Pancreas (tissue), 10 donors: ENCODE results near the gene PRAC2. TPM values are rescaled to one million over a fixed set of nuclear protein-coding genes. Genes with fewer than 3 reads are reported as not detected.

Experiments
- ATAC-seq, 4 donors: fragments of 200-7000 bp; cut with Tn5 transposase; one replicate each; pipeline versions ENCODE4 v1.8.0 to v1.9.1; 2020; ENCODE audit warnings: mild to moderate bottlenecking in 4 of 4, moderate library complexity in 4 of 4
- DNase-seq, 6 donors: peaks; one replicate each; pipeline ENCODE4 v3.0.0-alpha.2; 2020
- FAIRE-seq: peaks from 2 replicates; lab custom pipeline; 2012; peaks lifted over from hg19 to GRCh38; lab: Jason Lieb, UNC
- H3K27ac ChIP-seq, 4 donors: fragments of 200-600 bp; sonication (generic); 1 replicate in 3 of 4; 2 replicates in 1 of 4; pipeline versions ENCODE4 v1.5.0 to v1.8.0; 2020
- H3K27me3 ChIP-seq, 4 donors: fragments of 200-600 bp; one replicate each; pipeline ENCODE4 v1.8.0; 2021
- H3K36me3 ChIP-seq, 3 donors: fragments of 200-600 bp; sonication (generic) in 1 of 3; one replicate each; pipeline versions ENCODE4 v1.5.0 to v1.8.0; 2020 to 2021
- H3K4me1 ChIP-seq, 3 donors: fragments of 200-600 bp; one replicate each; pipeline ENCODE4 v1.8.0; 2021
- H3K4me3 ChIP-seq, 4 donors: fragments of 200-600 bp; sonication (generic) in 2 of 4; one replicate each; pipeline versions ENCODE4 v1.5.0 to v1.8.0; 2020 to 2021
- H3K9me3 ChIP-seq, 4 donors: fragments of 200-600 bp; one replicate each; pipeline ENCODE4 v1.8.0; 2021
- WGBS, 2 donors: extraction: QIAGEN DNeasy Blood & Tissue Kit; methylation state at CpG; one replicate each; pipeline ENCODE4 v1.1.7; 2013; 5-methylcytosine and 5-hydroxymethylcytosine counted together
- intact Hi-C, 3 donors: fragments of 100-400 bp; cut with DNase I; formaldehyde crosslinking; loops; one replicate each; pipeline versions ENCODE4 v1.11.1 to v1.14.2; 2022
- polyA plus RNA-seq, 2 donors: library from polyadenylated mRNA; stranded (reverse); fragments of 200-250 nt; gene quantifications; one replicate each; pipeline ENCODE4 v1.2.3, GENCODE V29; 2013
- total RNA-seq, 6 donors: library from RNA; stranded (reverse); fragmentation: NEBNext Ultra II Directional in 4 of 6; extraction: Animal tissue kit (Norgen Biotek cat#: 25700) in 4 of 6; gene quantifications; one replicate each; pipeline versions ENCODE4 v1.2.1 to v1.2.4, GENCODE V29; 2021 to 2023
- TF ChIP-seq, protein P1 (sequence below), 4 donors: fragments of 200-600 bp; sonication (generic) in 3 of 4; IDR thresholded peaks; one replicate each; pipeline versions ENCODE4 v1.5.0 to v1.8.0; 2021; ENCODE audit warnings: antibody characterized with exemption in 4 of 4
- donor health status: healthy with polysubstance abuse.
- donor health status: DM: no; HTN: no; CAD: no; lungs with moderate emphysema.
- donor health status: DM: no; HTN: no; CAD: no.
- donor health status: control.
- donor health status: control.
- donor health status: Bipolar disorder and iron deficiency.
- donor health status: DM: yes; HTN: yes; CAD: no.
- donor health status: DM: no; HTN: no; CAD: no.
- donor health status: DM: no; HTN: no; CAD: no.
- donor health status: DM: yes; HTN: yes; CAD: no.

Gene PRAC2
- total and polyA plus RNA-seq, 8 donors = not detected

DNA sequence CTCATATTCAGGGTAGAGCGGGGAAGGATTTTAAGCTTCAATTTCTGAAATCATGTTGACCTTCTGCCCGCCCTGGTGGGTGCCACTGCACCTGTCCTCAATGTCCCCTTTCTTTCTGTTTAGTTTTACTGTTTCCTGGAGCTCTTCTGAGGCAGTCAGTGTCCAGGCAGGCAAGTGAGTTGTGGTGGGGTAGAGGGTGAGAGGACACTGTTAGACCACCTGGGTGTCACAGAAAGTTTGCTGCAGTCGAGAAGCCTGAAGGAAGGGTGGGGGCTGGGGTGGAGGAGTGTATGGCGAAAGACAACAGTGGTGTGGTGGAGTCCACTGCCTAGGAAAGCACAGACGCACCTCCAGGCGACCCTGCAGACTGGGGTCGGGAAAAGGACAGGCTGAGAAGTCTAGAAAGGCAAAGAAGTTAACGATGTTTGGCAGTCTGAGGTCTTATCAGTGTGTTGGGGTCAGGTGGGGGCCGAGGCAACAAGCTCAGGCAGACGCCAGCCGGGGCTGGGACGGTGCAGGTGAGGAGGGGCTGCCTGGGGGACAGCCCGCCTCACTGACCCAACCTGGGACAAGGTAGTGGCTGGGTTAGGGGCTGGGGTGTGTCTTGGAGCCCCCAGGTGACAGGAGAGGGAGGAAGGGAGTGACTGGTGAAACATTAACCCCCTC is 28.9 kb downstream of the PRAC2 start:
- Histone ChIP-seq H3K4me3 (no peak overlapping the region), H3K27ac (no peak overlapping the region), H3K4me1 (no peaks in the 10 kb centered on the region), H3K36me3 (no peaks in the 10 kb centered on the region), H3K9me3 (no peaks in the 10 kb centered on the region), H3K27me3 (peaks cover 23 to 83% (median 43%) of the 10 kb centered on the region in 4 donors)
- FAIRE-seq = no peak
- intact Hi-C loops = no loop called here
- WGBS, 2 donors = 8% methylated on average over 13 of the region's 13 CpGs
- TF ChIP-seq, protein P1, sequence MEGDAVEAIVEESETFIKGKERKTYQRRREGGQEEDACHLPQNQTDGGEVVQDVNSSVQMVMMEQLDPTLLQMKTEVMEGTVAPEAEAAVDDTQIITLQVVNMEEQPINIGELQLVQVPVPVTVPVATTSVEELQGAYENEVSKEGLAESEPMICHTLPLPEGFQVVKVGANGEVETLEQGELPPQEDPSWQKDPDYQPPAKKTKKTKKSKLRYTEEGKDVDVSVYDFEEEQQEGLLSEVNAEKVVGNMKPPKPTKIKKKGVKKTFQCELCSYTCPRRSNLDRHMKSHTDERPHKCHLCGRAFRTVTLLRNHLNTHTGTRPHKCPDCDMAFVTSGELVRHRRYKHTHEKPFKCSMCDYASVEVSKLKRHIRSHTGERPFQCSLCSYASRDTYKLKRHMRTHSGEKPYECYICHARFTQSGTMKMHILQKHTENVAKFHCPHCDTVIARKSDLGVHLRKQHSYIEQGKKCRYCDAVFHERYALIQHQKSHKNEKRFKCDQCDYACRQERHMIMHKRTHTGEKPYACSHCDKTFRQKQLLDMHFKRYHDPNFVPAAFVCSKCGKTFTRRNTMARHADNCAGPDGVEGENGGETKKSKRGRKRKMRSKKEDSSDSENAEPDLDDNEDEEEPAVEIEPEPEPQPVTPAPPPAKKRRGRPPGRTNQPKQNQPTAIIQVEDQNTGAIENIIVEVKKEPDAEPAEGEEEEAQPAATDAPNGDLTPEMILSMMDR (IDR thresholded peaks at IDR 0.05) = no peak
- no peak for DNase-seq
- ATAC-seq = no peak

DNA sequence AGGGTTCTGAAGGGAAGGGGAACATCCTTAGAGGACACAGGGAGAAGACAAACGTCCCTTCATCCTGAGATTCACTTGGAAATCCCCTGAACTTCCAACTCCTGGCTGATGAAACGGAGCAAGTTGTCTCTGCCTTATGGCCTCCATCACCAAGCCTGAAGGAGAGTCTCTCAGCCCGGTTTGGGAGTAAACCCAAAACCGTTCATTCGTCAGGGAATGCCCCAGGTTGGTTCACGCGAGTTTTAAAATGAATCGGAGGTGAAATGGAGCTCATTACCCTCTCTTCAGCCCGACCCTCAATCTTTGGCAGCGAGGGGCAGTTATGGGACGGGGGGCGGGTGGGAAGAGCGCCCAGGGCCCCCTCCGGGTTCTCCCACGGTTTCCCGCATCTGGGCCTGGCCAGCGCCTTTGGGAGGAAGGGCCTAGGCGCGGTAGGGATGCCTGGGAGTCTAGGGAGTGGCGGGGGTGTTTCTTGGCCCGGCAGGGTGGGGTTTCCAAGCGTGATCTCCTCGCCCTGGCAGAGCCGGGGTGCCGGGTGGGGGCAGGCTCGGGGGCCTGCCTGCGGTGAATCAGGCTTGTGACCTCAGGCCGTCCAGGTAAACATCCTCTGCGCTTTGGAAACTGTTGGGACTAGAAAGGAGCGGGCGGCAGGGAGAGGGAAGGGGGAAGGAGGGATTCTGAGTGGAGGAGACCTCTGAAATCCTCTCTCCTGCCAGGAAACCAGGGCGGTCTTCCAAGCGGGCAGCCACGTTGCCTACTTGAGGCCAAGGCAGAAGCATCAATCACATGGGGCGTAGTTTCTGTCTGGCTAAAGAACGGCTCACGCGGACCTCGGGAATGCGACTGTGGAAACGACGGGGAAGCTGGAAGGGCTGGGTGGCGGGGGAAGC is 29.7 kb downstream of the PRAC2 start:
- intact Hi-C loops = no loop called here
- no peak for DNase-seq
- ATAC-seq = no peak
- FAIRE-seq = no peak
- H3K9me3 ChIP-seq = no peaks in the 10 kb centered on the region
- no peak overlapping the region for H3K4me3 ChIP-seq
- no peaks in the 10 kb centered on the region for H3K4me1 ChIP-seq
- WGBS, 2 donors = 7% methylated on average over 43 of the region's 43 CpGs
- no peaks in the 10 kb centered on the region for H3K36me3 ChIP-seq
- TF ChIP-seq, protein P1 (IDR thresholded peaks at IDR 0.05) = no peak
- peaks cover 23 to 79% (median 41%) of the 10 kb centered on the region in 4 donors for H3K27me3 ChIP-seq
- no peak overlapping the region for H3K27ac ChIP-seq

DNA sequence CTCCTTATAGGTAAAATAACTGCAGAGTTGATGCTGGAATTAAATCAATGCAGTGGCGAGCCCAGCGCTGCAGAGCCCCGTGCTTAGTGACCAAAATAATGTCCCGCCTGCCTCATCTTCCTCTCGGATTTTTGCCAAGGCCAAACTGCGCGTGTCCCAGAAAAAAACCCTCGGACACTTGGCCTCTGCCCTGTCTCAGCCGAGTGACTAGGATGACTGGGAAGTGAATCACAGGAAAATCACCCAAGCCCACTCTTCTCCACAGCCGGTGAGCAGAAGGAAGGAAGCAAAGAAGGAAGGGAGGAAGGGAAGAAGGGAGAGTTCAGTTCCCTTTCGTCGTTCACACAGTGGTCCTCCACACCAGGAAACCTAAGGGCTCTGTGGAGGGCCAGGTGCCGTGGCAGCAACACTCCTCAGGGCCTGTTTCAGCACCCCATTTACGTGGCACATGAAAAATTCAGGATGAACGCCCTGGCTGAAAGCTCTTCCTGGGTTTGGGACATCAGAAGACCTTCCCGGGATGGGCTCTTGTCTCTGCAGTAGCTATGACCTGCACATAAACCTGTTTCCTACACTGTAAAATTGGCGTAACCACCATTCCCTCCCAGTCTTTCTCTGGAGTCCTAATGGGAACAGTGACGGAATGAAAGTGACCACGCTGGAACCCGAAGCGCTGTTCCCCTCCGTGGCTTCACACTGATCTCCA is 31.0 kb downstream of the PRAC2 start:
- Histone ChIP-seq H3K27ac (no peak overlapping the region), H3K9me3 (no peaks in the 10 kb centered on the region), H3K27me3 (peaks cover 12 to 66% (median 30%) of the 10 kb centered on the region in 4 donors), H3K36me3 (no peaks in the 10 kb centered on the region), H3K4me1 (no peaks in the 10 kb centered on the region), H3K4me3 (no peak overlapping the region)
- DNase-seq (no peak), ATAC-seq (no peak), FAIRE-seq (no peak)
- WGBS, 2 donors = 9 to 15% methylated on average over 22 of the region's 22 CpGs
- TF ChIP-seq, protein P1 (IDR thresholded peaks at IDR 0.05) = no peak
- intact Hi-C loops = no loop called here

DNA sequence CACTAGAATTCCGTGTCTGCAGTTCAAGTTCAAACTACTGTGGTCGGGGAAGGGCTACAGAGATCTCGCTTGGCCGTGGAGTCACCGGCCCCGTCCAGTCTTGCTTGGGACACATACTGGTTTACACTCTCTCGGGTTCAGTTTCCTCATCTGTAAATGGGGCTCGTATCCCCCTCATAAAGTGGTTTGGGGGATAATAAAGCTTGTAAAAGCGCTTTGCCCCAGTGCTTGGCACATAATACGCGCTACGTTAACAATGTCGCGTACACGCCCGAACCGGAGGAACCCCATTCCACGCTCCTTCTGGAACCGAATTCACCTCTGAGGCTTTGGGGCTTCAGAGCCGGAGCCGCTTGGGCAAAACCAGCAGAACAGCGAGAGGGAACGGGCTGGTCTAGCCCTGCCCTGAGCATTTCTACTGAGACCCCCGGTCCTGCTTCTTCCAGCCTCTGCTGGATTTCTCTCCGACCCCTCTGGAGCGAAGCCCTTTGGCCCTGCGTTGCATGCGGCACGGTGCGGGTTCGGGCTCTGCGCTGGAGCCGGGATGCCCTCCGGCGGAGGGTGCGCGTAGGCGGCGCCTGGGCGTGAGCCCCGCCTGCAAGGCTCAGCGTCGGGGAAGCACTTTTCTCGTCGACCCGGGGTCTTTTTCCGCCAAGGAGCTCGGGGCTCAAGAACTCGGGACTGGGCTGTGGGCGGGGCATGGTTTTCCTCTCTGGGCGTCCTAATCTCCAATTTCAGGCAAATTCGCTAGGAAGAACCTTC is 31.7 kb downstream of the PRAC2 start:
- H3K9me3 ChIP-seq = no peaks in the 10 kb centered on the region
- DNase-seq = no peak
- H3K27ac ChIP-seq = no peak overlapping the region
- no peaks in the 10 kb centered on the region for H3K4me1 ChIP-seq
- intact Hi-C loops = no loop called here
- no peak for FAIRE-seq
- no peak for ATAC-seq
- H3K4me3 ChIP-seq = no peak overlapping the region
- H3K36me3 ChIP-seq = no peaks in the 10 kb centered on the region
- TF ChIP-seq, protein P1 (IDR thresholded peaks at IDR 0.05) = no peak
- 9% methylated on average over 52 of the region's 52 CpGs for WGBS, 2 donors
- peaks cover 9 to 59% (median 23%) of the 10 kb centered on the region in 4 donors for H3K27me3 ChIP-seq
